ENCODE measurements around the gene ZMIZ1.

- TF ChIP-seq CTCF (IDR thresholded peaks at IDR 0.05) (no peak), POLR2A (IDR thresholded peaks at IDR 0.05) (no peak)
Measured at GRCh38 chr10:79313320-79313719, 244.6 kb downstream of the ZMIZ1 start.

All from adrenal gland (tissue), 5 donors.